ENCODE measurements around the gene ATOH1.

ATOH1 gene

DNA sequence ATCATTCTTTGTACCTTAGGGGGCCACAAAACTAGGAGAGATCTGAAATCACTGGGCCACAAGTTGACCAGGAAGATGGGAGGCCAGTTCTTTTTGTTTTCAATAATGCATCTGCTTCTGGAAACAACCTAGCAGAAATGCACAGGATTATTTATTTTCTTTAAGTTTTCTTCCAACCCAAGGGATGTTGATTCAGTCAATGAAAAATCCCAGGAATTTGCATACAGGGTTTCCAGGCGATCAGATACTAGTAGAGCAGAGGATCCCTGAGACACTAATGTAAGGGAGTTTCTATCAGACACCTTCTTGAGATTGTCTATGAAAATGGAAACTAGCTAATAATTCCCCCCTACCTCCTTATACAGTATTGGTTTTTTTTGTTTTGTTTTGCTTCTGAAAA lies 7.4 kb downstream of the ATOH1 start:
- no peak for DNase-seq

DNA sequence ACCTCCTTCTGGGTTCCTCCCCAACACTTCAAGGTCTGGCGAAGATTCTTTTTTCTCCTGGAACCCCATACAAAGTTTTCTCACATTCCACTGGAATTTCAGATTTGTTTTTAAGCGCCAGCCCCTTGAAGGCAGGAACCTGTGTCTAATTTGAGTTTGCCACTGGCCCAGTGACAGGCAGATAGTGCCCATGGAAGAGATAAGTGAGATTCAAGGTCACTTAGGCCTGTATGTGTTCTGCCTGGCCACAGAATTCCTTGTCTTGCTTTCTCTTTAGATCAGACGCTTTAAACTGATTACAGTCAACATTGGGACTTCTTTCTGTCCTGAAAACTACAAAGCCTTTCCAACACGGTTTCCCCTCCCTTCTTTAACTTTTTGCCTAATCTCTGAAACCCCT lies 11.2 kb downstream of the ATOH1 start:
- DNase-seq: no peak

DNA sequence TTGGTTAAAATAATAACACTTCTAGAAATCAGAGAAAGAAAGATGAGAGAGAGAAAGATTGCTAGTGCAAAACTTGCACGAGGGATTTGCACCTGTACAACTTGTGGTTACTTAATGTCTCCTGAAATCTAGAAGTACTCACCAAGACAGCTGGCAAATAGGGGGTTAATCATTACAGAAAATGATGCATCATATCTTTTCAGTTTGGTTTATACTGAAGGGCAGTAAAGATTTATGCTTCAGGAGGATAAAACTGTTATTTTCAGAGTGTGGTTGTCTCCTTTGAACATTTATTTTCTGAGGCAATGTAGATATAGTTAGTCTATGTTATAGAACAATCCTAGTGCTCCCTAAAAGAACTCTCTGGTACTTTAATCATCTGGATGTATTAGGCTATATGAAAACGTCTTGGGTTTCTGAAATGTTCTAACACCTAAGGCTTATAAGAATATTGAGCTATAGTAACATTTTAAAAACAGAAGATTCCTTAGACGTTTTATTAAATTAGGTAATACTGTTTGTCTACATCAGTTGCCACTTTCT lies 13.3 kb downstream of the ATOH1 start:
- DNase-seq: no peak

DNA sequence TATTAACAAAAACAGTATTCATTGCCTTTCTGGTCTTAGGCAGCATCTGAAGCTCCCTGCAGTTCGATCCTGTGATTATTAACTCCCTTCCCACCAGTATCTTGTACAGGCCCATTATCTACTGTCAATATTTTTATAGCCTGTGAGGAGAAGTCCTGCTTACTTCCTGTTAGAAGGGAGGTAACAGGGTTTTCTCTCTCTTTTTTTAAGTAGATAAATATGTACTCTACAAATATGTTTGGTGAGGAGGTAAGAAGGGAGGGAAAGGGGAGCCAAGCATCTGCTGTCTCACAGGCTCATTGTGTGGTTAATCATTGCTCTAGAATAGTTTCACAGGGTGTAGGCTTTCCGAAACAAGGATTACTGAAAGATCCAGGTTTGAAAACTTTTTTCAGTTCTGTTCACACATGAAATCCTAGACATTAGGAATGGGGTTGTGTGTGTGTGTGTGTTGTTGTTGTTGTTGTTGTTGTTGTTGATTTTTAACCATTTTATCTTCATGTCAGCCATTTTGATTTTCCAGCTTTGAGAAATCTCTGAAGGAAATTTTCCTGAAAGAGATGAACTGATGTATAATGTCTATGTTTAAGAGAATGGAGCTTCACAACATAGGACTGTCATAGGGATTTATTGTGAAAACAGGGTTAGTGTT lies 14.2 kb downstream of the ATOH1 start:
- no peak for DNase-seq

DNA sequence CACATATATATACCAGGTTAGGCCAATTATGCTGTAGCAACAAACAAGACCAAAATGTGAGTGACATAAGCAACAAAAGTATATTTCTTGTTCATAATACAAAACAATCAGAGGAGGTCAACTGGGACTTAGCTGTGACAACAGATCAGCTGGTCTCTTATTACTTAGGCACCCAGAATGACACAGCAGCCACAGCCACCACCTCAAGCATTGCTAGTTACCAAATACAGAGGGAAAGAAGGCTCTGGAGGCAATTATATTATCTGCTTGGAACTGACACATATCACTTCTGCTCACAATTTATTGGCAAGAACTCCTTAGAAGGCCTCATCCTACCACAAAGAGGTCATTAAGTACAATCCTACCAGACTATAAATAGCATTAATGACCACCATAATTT lies 15.2 kb downstream of the ATOH1 start:
- no peak for DNase-seq

DNA sequence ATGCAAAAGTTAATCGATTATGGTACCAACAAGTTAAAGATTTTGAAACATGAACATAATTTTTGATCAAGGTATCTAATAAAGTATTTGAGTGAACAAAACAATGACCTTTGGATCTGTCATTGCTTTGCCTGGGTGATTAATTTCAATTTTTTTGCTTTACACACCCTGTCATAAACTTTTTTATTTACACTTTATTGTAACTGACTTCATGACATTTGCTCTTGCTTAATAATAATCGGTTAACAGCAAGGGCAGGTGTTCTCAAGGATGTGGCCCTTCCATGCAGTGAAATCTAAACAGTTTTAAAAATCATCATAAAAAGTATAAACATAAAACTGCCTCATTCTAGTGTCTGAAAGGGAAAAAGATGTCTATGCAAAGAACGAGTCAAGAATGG lies 24.1 kb downstream of the ATOH1 start:
- no peak for DNase-seq

DNA sequence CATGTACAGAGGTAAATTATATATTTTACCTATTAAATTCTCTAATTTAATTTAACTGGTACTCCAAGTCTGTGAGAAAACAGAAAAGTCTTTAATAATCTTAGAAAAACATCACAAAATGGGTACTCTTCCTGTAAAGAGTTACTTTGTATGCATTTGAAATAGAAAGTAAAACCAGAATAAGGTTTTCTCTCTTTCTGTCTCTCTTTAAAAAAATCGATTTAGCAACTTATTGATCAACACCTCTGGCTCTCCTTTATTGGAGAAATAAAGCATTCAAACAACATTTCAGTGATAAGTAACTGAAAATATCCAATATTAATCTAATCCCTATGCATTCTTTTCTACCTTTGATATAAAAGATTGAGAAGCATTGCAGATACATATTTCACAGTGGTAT lies 27.4 kb downstream of the ATOH1 start:
- DNase-seq: no peak

DNA sequence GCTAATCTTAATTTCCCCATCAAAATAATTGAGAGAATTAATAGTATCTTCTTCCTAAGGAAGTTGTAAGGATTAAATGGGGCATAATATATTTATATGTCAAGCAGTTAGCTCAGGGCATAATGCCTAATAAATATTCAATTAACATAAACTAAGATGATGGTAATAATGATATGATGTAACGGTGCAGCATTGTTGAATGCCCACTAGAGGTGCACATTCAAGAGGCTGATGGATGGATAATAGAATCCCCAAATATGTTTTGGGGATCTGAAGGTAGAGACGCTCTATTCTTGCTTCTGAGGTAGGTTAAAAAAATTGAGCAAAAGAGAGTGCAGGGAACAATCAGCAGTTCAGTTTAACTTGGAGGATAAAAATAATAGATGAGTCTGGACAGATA lies 37.1 kb downstream of the ATOH1 start:
- DNase-seq: no peak

DNA sequence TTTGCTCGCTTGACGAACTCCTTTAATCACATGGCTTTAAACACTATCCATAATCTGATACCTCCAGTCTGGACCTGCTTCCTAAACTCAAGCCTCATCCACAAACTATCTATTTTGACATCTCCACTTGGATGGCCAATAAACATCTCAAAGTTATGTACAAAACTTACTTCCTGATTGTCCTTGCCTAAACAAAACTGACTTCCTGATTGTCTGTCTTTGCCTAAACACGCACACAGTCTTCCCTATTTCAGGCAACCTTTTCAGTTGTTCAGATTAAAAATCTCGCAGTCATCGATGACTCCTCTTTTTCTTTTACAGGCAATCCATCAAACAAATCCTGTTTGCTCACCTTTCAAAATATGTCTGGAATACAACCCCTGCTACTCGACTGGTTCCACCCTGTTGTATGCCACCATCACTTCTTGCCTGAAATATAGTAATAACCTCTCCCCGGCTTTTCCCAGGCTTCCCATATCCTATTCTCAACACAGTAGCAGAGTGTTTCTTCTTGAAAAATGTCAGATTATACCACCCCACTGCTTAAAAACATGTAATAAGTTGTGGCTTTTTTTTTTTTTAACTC lies 39.0 kb downstream of the ATOH1 start:
- no peak for DNase-seq

DNA sequence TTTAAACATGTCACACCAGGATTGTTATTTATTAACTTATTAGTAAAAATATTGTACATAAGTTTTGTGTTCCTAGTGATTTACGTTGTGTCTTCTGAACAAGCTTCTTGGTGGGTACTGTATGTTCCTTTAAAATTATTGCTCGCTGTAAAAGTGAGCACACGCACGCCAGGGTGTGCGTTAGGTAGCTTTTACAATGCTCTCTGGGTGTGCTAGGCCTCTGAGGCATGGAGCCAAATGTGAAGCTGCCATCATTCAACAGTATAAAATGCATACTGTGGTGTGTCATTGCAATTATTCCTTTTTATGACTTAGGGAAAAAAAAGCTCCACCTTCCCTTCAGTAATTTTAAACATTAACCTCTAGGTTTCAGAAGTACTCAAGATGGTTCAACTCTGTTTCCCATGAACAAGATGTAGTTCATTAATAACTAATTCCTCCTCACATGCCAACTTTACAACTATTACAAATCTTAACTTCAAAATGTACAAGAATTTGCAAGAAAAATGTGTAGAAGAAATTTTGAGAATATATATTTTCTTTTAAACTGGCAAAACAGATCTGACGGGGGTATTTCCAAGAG lies 42.4 kb downstream of the ATOH1 start:
- no peak for DNase-seq

DNA sequence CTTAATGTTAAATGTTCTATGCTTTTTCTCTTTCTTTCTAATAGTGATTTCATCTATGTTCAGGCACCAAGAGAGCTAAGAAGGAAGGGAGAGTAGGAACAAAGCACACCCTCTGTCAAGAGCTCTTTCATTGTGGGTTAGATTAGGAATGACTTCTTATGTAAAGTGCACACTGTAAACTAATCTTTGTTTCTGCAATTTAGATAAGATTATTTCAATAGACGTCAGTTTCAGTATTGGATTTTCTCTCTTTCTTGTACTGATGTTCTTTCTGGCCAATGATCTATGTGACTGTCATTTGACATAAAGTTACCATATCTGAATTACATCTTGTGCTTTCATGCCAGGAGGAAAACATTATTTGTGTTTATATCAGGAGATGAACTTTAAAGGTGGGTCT lies 48.2 kb downstream of the ATOH1 start:
- no peak for DNase-seq

DNA sequence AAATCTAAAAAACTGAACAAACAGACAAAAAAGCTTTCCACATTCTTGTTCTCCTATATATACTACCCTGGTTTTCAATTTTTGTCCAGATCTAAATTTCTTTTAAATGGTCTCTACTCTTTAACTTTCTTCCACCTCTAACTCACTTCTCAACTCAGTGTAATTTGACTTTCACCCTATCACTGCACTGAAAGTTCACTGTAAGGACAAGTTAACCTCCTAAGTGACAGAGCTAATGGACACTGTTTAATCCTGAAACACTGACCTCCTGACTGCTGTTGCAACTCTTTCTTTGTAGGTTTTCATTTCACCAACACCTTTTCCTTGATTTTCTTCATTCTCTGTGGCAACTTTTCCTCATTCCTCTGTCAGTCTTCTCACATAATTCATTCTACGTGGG lies 50.0 kb downstream of the ATOH1 start:
- no peak for DNase-seq

DNA sequence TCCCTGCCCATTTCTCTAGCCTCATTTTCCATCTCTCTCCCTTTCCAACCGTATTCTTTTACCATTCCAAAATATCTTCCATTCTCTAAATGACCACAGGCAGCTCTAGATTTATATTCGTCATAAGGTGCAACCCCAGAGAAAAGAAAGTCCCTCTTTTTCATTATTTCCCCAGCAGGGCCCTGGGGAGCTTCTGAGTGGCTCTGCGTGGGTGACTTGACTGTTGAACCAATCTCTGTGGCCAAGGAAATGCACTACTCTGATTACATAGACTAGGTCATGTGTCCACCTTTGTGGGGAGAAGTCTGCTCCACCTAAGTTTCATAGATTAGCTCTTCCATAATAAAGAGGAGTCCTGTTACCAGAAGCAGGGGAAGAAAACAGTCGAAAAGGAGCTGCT lies 51.4 kb downstream of the ATOH1 start:
- no peak for DNase-seq
